Neural progenitor cell (in vitro differentiated cells): ENCODE data around the gene APEH. TPM values are rescaled to one million over a fixed set of nuclear protein-coding genes. Genes with fewer than 3 reads are reported as not detected.
A peak's percentile ranks its signal among the peaks of the same experiment; 100 is the strongest.

ENCODE experiments used
- DNase-seq: peaks from one replicate; pipeline ENCODE4 v3.0.0-alpha.2; 2016; ENCODE audit warnings: low spot score
- H2AFZ ChIP-seq: fragments of 200-600 bp; sonication (generic); replicated peaks from 2 replicates; pipeline ENCODE4 v1.6.1; 2016; ENCODE audit warnings: antibody characterized with exemption
- H3F3A ChIP-seq: fragments of 200-600 bp; sonication (generic); 2 replicates; pipeline ENCODE4 v1.6.1; 2016; ENCODE audit warnings: antibody characterized with exemption, low read depth
- H3K27ac ChIP-seq: fragments of 200-600 bp; sonication (generic); 2 replicates; pipeline ENCODE4 v1.5.1; 2016; ENCODE audit warnings: mild to moderate bottlenecking
- H3K27me3 ChIP-seq: fragments of 200-600 bp; sonication (generic); 2 replicates; pipeline ENCODE4 v1.6.1; 2016; ENCODE audit warnings: mild to moderate bottlenecking, moderate library complexity
- H3K36me3 ChIP-seq: fragments of 200-600 bp; sonication (generic); 2 replicates; pipeline ENCODE4 v1.5.1; 2016
- H3K4me1 ChIP-seq: fragments of 200-600 bp; sonication (generic); 2 replicates; pipeline ENCODE4 v1.6.1; 2016; ENCODE audit warnings: mixed run types
- H3K4me2 ChIP-seq: fragments of 200-600 bp; sonication (generic); 2 replicates; pipeline ENCODE4 v1.6.1; 2016
- H3K4me3 ChIP-seq: fragments of 200-600 bp; sonication (generic); 2 replicates; pipeline ENCODE4 v1.5.1; 2016
- H3K79me2 ChIP-seq: fragments of 200-600 bp; sonication (generic); 2 replicates; pipeline ENCODE4 v1.6.1; 2016; ENCODE audit warnings: low read depth
- H3K9ac ChIP-seq: fragments of 200-600 bp; sonication (generic); 2 replicates; pipeline ENCODE4 v1.6.1; 2016
- H3K9me3 ChIP-seq: fragments of 200-600 bp; sonication (generic); 2 replicates; pipeline ENCODE4 v1.5.1; 2016; ENCODE audit warnings: low read depth
- H4K20me1 ChIP-seq: fragments of 200-600 bp; sonication (generic); 2 replicates; pipeline ENCODE4 v1.6.1; 2016; ENCODE audit warnings: low read depth
- H3K27ac Mint-ChIP-seq: 3 replicates; pipeline ENCODE4 v1.8.0; 2021; ENCODE audit warnings: mixed read lengths
- H3K27me3 Mint-ChIP-seq: 2 replicates; pipeline ENCODE4 v1.8.0; 2022; ENCODE audit warnings: low read depth, mild to moderate bottlenecking, inconsistent platforms, moderate library complexity, mixed read lengths; ENCODE audit not compliant: insufficient read depth
- H3K36me3 Mint-ChIP-seq: 3 replicates; pipeline ENCODE4 v1.8.0; 2021; ENCODE audit warnings: mixed read lengths
- H3K4me1 Mint-ChIP-seq: 3 replicates; pipeline ENCODE4 v1.8.0; 2021; ENCODE audit warnings: mixed read lengths
- H3K4me3 Mint-ChIP-seq: 3 replicates; pipeline ENCODE4 v1.8.0; 2021; ENCODE audit warnings: mild to moderate bottlenecking, moderate library complexity, mixed read lengths
- H3K9me3 Mint-ChIP-seq: 3 replicates; pipeline ENCODE4 v1.8.0; 2020; ENCODE audit warnings: mixed read lengths
- CTCF ChIP-seq: fragments of 200-600 bp; sonication (generic); IDR thresholded peaks from 2 replicates; pipeline ENCODE4 v1.5.1; 2017; ENCODE audit warnings: antibody characterized with exemption, mild to moderate bottlenecking
- EZH2 ChIP-seq: fragments of 200-600 bp; sonication (generic); IDR thresholded peaks from 2 replicates; pipeline ENCODE4 v1.6.1; 2017; ENCODE audit warnings: antibody characterized with exemption, mild to moderate bottlenecking, moderate library complexity
- EZH2phosphoT487 ChIP-seq: fragments of 200-600 bp; sonication (generic); IDR thresholded peaks from 2 replicates; pipeline ENCODE4 v1.6.1; 2017; ENCODE audit warnings: antibody characterized with exemption
- total RNA-seq: library from RNA; depleted of rRNA; stranded (reverse); fragments of >200 nt; gene quantifications from 2 replicates; pipeline ENCODE4 v1.2.3, GENCODE V29; 2015; ENCODE audit warnings: low replicate concordance

APEH gene
- total RNA-seq, 1 donor from 2014 or later = 132 TPM

DNA sequence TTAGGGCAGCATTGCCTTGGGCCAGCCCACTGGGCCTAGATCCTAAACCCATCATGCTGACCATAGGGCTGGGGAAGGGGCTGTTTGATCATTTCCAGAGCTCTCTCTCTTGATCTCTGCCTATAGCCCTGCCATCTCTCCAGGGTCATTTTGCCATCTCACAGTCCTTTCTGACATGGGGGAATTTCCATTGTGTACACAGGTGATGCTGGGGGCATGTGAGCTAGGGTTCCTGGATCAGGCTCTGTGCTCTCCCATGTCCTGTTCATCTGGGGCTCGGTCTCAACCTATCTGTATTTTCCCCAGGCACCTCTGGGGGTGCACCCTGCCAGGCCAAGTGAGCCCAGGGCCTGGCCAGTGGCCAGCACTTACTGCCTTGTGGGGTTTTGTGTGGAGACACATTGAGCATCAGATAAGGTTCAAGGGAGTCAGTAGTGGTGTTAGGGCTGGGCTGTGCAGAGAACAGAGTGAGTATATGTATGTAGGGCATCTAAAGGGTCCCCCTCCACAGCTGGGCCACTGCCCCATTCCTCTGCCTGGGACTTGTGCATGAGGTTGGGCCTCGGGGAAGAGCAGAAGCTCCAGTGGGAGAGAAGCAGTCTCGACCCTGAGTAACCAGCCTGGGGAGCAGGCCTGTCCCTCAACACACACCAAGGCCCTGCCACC, 25.7 kb upstream of the APEH start:
- Histone ChIP-seq H3K9me3 (no peaks in the 10 kb centered on the region), H2AFZ (no peak overlapping the region), H4K20me1 (no peaks in the 10 kb centered on the region), H3F3A (no peaks in the 10 kb centered on the region), H3K27me3 (no peaks in the 10 kb centered on the region), H3K4me1 (no peaks in the 10 kb centered on the region), H3K27ac (no peak overlapping the region), H3K4me2 (no peak overlapping the region), H3K79me2 (no peaks in the 10 kb centered on the region), H3K4me3 (no peak overlapping the region), H3K9ac (no peak overlapping the region), H3K36me3 (no peaks in the 10 kb centered on the region)
- no peaks in the 10 kb centered on the region for H3K9me3 Mint-ChIP-seq
- H3K27ac Mint-ChIP-seq = no peak overlapping the region
- H3K36me3 Mint-ChIP-seq = no peaks in the 10 kb centered on the region
- H3K27me3 Mint-ChIP-seq = peaks cover 3% of the 10 kb centered on the region
- no peak for TF ChIP-seq CTCF
- TF ChIP-seq EZH2phosphoT487 = no peak
- DNase-seq = no peak
- H3K4me1 Mint-ChIP-seq = peaks cover 4% of the 10 kb centered on the region
- H3K4me3 Mint-ChIP-seq = no peak overlapping the region

GRCh38 chr3:49649576-49649975, 24.6 kb upstream of the APEH start:
- DNase-seq = no peak
- H3K4me1 ChIP-seq = no peaks in the 10 kb centered on the region
- H3K79me2 ChIP-seq = no peaks in the 10 kb centered on the region
- H3K4me3 Mint-ChIP-seq = no peak overlapping the region
- peaks cover 4% of the 10 kb centered on the region for H3K4me1 Mint-ChIP-seq
- H4K20me1 ChIP-seq = no peaks in the 10 kb centered on the region
- H3K36me3 Mint-ChIP-seq = no peaks in the 10 kb centered on the region
- H3K27ac Mint-ChIP-seq = no peak overlapping the region
- no peak overlapping the region for H3K9ac ChIP-seq
- H3K4me2 ChIP-seq = no peak overlapping the region
- no peaks in the 10 kb centered on the region for H3K9me3 ChIP-seq
- no peaks in the 10 kb centered on the region for H3K27me3 ChIP-seq
- H2AFZ ChIP-seq = no peak overlapping the region
- no peak overlapping the region for H3K4me3 ChIP-seq
- H3K27ac ChIP-seq = no peak overlapping the region
- no peaks in the 10 kb centered on the region for H3K9me3 Mint-ChIP-seq
- H3K27me3 Mint-ChIP-seq = peaks cover 3% of the 10 kb centered on the region
- no peaks in the 10 kb centered on the region for H3F3A ChIP-seq
- TF ChIP-seq EZH2phosphoT487 = no peak
- no peaks in the 10 kb centered on the region for H3K36me3 ChIP-seq

- Histone ChIP-seq H4K20me1 (no peaks in the 10 kb centered on the region), H3K36me3 (no peaks in the 10 kb centered on the region), H3K9me3 (no peaks in the 10 kb centered on the region), H3K79me2 (no peaks in the 10 kb centered on the region), H2AFZ (no peak overlapping the region), H3K27ac (no peak overlapping the region), H3K9ac (no peak overlapping the region), H3K4me1 (no peaks in the 10 kb centered on the region), H3K4me3 (no peak overlapping the region), H3F3A (no peaks in the 10 kb centered on the region), H3K27me3 (no peaks in the 10 kb centered on the region), H3K4me2 (no peak overlapping the region)
- Mint-ChIP-seq H3K27ac (no peak overlapping the region), H3K36me3 (no peaks in the 10 kb centered on the region), H3K9me3 (no peaks in the 10 kb centered on the region), H3K4me3 (no peak overlapping the region), H3K4me1 (peaks cover 4% of the 10 kb centered on the region), H3K27me3 (peaks cover 3% of the 10 kb centered on the region)
- no peak for TF ChIP-seq EZH2phosphoT487
- no peak for TF ChIP-seq CTCF
- no peak for TF ChIP-seq EZH2
- DNase-seq = no peak
Measured at GRCh38 chr3:49650177-49650576, 24.0 kb upstream of the APEH start.

DNA sequence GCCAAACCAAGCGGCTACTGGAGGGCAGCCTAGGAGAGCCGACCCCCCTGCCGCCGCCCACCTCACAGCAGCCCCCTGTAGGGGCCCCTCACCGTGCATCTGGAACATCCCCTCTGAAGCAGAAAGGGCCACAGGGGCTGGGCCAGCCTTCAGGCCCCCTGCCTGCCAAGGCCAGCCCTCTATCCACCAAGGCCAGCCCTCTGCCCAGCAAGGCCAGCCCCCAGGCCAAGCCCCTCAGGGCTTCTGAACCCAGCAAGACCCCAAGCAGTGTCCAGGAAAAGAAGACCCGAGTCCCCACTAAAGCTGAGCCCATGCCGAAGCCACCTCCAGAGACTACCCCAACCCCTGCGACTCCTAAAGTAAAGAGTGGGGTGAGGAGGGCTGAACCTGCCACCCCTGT, 23.5 kb upstream of the APEH start:
- H3K4me3 Mint-ChIP-seq = no peak overlapping the region

More for the DNA sequence above, 23.5 kb upstream of the APEH start:
- Mint-ChIP-seq H3K4me1 (peaks cover 4% of the 10 kb centered on the region), H3K36me3 (no peaks in the 10 kb centered on the region), H3K27ac (no peak overlapping the region), H3K9me3 (no peaks in the 10 kb centered on the region), H3K27me3 (peaks cover 3% of the 10 kb centered on the region)
- no peaks in the 10 kb centered on the region for H3K27me3 ChIP-seq
- H3K4me2 ChIP-seq = no peak overlapping the region
- H3K9me3 ChIP-seq = no peaks in the 10 kb centered on the region
- H4K20me1 ChIP-seq = no peaks in the 10 kb centered on the region
- H3K4me1 ChIP-seq = no peaks in the 10 kb centered on the region
- no peak overlapping the region for H3K4me3 ChIP-seq
- no peak for DNase-seq
- H3K36me3 ChIP-seq = no peaks in the 10 kb centered on the region
- peak overlapping the region; percentile 2 for H3K9ac ChIP-seq
- H3F3A ChIP-seq = no peaks in the 10 kb centered on the region
- TF ChIP-seq EZH2 (no peak), CTCF (no peak), EZH2phosphoT487 (no peak)
- H3K79me2 ChIP-seq = no peaks in the 10 kb centered on the region
- H2AFZ ChIP-seq = no peak overlapping the region
- H3K27ac ChIP-seq = no peak overlapping the region
